HepG2 (cell line): ENCODE results near the gene VPS4A. TPM values are rescaled to one million over a fixed set of nuclear protein-coding genes. Genes with fewer than 3 reads are reported as not detected.

ENCODE experiments used
- FOXA3 ChIP-seq: IDR thresholded peaks from 2 replicates; pipeline ENCODE4 v1.6.1; 2016; ENCODE audit warnings: missing genetic modification reagents, missing compliant biosample characterization
- FOXM1 ChIP-seq: sonication (generic); formaldehyde crosslinking; IDR thresholded peaks from 2 replicates; pipeline ENCODE4 v1.5.0; 2020; ENCODE audit warnings: missing genetic modification reagents
- KAT7 ChIP-seq: IDR thresholded peaks from 2 replicates; pipeline ENCODE4 v1.6.1; 2018; ENCODE audit warnings: borderline replicate concordance, missing compliant biosample characterization
- MAFK ChIP-seq, 2 experiments: IDR thresholded peaks in 1 of 2; conservative IDR thresholded peaks in 1 of 2; 2 replicates each; pipeline ENCODE4 v1.6.1; 2011; ENCODE audit warnings: improper control_type of control experiment in 2 of 2, low read length in 2 of 2
- NFIC ChIP-seq: IDR thresholded peaks from 2 replicates; pipeline ENCODE4 v1.6.1; 2012; ENCODE audit warnings: mild to moderate bottlenecking, low read length, inconsistent platforms
- PRPF4 ChIP-seq: fragments of 200-400 bp; formaldehyde crosslinking; IDR thresholded peaks from 2 replicates; pipeline ENCODE4 v1.6.1; 2016; ENCODE audit warnings: low read length, low read depth; ENCODE audit not compliant: poor library complexity, severe bottlenecking
- RARA ChIP-seq: IDR thresholded peaks from 2 replicates; pipeline ENCODE4 v1.6.1; 2016; ENCODE audit warnings: missing genetic modification reagents, missing compliant biosample characterization
- SMC3 ChIP-seq: IDR thresholded peaks from 2 replicates; pipeline ENCODE4 v1.6.1; 2011; ENCODE audit warnings: low read length, improper control_type of control experiment
- SNAI1 ChIP-seq: sonication (generic); formaldehyde crosslinking; IDR thresholded peaks from 2 replicates; pipeline ENCODE4 v1.5.0; 2020; ENCODE audit warnings: mild to moderate bottlenecking, missing genetic modification reagents, borderline replicate concordance
- ZFP37 ChIP-seq: sonication (generic); formaldehyde crosslinking; IDR thresholded peaks from 2 replicates; pipeline ENCODE4 v1.4.0; 2020; ENCODE audit warnings: missing genetic modification reagents, borderline replicate concordance
- ZNF121 ChIP-seq: sonication (generic); formaldehyde crosslinking; IDR thresholded peaks from 2 replicates; pipeline ENCODE4 v1.5.0; 2020; ENCODE audit warnings: mild to moderate bottlenecking, missing genetic modification reagents
- ZNF24 ChIP-seq: fragments of 450-650 bp; IDR thresholded peaks from 2 replicates; pipeline ENCODE4 v1.6.1; 2017; ENCODE audit warnings: antibody characterized with exemption, mild to moderate bottlenecking
- ZNF317 ChIP-seq: sonication (generic); formaldehyde crosslinking; IDR thresholded peaks from 2 replicates; pipeline ENCODE4 v1.5.0; 2020; ENCODE audit warnings: mild to moderate bottlenecking, missing genetic modification reagents
- ZNF546 ChIP-seq: sonication (generic); formaldehyde crosslinking; conservative IDR thresholded peaks from 2 replicates; pipeline ENCODE4 v1.8.1; 2023; ENCODE audit warnings: mild to moderate bottlenecking, missing genetic modification reagents
- ZNF660 ChIP-seq: sonication (generic); formaldehyde crosslinking; IDR thresholded peaks from 2 replicates; pipeline ENCODE4 v1.5.1; 2020; ENCODE audit warnings: mild to moderate bottlenecking, low read depth, missing genetic modification reagents, borderline replicate concordance
- ZNF782 ChIP-seq: sonication (generic); formaldehyde crosslinking; IDR thresholded peaks from 2 replicates; pipeline ENCODE4 v1.4.0; 2020; ENCODE audit warnings: missing genetic modification reagents, mild to moderate bottlenecking, borderline replicate concordance
- ZNF839 ChIP-seq: sonication (generic); formaldehyde crosslinking; IDR thresholded peaks from 2 replicates; pipeline ENCODE4 v1.4.0; 2020; ENCODE audit warnings: missing genetic modification reagents, mild to moderate bottlenecking, borderline replicate concordance
- polyA plus RNA-seq, 8 experiments: library from polyadenylated mRNA; depleted of rRNA in 3 of 8; stranded (reverse) in 7 of 8; unstranded in 1 of 8; fragments of >200 nt; fragmentation: Illumina TruSeq in 4 of 8; extraction: Trizol in 4 of 8; gene quantifications; 2 replicates each; pipeline versions ENCODE4 v1.2.1 to v1.2.3, GENCODE V29; 2011 to 2016; ENCODE audit warnings: low read depth in 4 of 8, missing spikeins in 1 of 8, mixed read lengths in 1 of 8; ENCODE audit not compliant: insufficient read depth in 1 of 8
- total RNA-seq, 5 experiments: library from RNA; depleted of rRNA; stranded (reverse); fragments of >200 nt; fragmentation: Illumina TruSeq; extraction: Trizol; gene quantifications; 2 replicates each; pipeline ENCODE4 v1.2.3, GENCODE V29; 2016; ENCODE audit warnings: low read depth in 1 of 5
- TF ChIP-seq, protein P1 (sequence below): sonication (generic); formaldehyde crosslinking; IDR thresholded peaks from 2 replicates; pipeline ENCODE4 v1.4.0; 2020; ENCODE audit warnings: mild to moderate bottlenecking, missing genetic modification reagents
- TF ChIP-seq, protein P2 (sequence below): fragments of 450-650 bp; IDR thresholded peaks from 2 replicates; pipeline ENCODE4 v1.6.1; 2016
- TF ChIP-seq, protein P3 (sequence below): sonication (generic); formaldehyde crosslinking; IDR thresholded peaks from 2 replicates; pipeline ENCODE4 v1.4.0; 2020; ENCODE audit warnings: mild to moderate bottlenecking, missing genetic modification reagents

The VPS4A gene
- total and polyA plus RNA-seq, 2 of the 13 experiments (the other 11 are each of a cell fraction or from before 2014, with no cell fraction given), result 13.2 to 27.9 TPM

DNA sequence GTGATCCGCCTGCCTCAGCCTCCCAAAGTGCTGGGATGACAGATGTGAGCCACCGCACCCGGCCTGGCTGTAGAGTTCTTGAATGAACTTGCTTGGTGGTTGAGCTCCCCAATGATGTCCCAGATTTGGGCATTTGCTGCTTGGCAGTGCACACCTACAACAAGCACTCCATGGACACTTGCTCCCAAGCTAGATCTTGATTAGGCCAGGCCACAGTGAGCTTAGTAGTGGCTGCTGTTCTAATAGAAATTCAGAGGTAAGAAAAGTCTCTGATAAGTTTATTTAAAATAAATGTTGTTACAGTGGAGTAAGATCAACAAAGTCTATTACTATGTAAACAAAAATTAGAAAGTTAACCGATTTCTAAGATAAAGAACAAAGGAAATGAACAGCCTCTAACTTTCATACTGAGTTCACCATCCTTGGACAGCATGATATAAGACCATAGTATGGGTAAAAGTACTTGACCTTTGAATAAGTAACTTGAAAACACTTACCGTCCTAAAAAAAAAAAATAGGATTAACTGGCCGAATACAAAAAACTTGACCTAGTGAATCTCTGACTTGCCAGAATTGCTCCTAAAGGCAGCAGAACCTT lies 39.5 kb downstream of the VPS4A start (continued):
- TF ChIP-seq, protein P1, sequence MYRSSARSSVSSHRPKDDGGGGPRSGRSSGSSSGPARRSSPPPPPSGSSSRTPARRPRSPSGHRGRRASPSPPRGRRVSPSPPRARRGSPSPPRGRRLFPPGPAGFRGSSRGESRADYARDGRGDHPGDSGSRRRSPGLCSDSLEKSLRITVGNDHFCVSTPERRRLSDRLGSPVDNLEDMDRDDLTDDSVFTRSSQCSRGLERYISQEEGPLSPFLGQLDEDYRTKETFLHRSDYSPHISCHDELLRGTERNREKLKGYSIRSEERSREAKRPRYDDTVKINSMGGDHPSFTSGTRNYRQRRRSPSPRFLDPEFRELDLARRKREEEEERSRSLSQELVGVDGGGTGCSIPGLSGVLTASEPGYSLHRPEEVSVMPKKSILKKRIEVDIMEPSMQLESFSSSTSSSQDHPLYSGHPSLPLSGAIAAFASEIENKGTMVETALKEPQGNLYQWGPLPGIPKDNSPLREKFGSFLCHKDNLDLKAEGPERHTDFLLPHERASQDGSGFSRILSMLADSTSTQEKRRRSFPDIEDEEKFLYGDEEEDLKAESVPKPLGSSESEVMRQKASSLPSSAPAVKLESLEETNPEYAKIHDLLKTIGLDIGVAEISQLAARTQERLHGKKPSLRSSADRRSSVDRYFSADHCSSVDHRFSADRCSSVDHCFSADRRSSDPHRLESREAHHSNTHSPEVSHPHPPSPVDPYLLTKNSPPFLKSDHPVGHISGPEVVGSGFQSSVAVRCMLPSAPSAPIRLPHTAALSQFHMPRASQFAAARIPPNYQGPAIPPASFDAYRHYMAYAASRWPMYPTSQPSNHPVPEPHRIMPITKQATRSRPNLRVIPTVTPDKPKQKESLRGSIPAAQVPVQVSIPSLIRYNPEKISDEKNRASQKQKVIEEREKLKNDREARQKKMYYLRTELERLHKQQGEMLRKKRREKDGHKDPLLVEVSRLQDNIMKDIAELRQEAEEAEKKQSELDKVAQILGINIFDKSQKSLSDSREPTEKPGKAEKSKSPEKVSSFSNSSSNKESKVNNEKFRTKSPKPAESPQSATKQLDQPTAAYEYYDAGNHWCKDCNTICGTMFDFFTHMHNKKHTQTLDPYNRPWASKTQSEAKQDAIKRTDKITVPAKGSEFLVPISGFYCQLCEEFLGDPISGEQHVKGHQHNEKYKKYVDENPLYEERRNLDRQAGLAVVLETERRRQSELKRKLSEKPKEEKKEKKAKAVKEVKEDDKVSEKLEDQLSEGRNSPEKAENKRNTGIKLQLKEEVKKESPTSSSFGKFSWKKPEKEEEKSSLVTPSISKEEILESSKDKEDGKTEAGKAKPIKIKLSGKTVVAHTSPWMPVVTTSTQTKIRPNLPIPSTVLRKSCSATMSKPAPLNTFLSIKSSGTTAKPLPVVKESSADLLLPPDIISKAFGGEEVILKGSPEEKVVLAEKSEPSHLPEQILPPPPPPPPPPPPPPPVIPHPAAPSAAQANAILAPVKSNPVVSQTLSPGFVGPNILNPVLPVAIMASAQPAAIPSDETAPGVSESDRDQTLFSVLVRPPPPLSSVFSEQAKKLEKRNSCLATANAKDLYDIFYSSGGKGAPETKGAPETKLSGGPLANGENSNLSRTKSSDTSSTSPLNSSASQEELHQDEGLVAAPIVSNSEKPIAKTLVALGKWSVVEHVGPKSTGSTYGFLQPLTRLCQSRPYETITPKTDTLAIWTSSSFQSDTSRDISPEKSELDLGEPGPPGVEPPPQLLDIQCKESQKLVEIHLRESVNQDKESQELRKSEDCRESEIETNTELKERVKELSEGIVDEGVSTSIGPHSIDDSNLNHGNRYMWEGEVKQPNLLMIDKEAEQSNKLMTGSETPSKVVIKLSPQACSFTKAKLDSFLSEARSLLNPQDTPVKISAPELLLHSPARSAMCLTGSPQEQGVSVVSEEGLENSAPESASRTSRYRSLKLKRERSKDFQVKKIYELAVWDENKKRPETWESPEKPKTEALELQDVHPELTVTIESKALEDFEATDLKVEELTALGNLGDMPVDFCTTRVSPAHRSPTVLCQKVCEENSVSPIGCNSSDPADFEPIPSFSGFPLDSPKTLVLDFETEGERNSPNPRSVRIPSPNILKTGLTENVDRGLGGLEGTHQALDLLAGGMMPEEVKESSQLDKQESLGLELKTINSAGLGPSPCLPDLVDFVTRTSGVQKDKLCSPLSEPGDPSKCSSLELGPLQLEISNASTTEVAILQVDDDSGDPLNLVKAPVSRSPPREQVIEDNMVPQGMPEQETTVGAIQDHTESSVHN (CRISPR knock-in tag), result no peak
- TF ChIP-seq SMC3, result no peak
- 0 out of 2 replicates have a peak, but pooled peaks have one; percentile 39 for TF ChIP-seq FOXA3 (CRISPR knock-in tag)
- no peak for TF ChIP-seq PRPF4
- no peak for TF ChIP-seq ZNF121 (CRISPR knock-in tag)
- TF ChIP-seq, protein P2, sequence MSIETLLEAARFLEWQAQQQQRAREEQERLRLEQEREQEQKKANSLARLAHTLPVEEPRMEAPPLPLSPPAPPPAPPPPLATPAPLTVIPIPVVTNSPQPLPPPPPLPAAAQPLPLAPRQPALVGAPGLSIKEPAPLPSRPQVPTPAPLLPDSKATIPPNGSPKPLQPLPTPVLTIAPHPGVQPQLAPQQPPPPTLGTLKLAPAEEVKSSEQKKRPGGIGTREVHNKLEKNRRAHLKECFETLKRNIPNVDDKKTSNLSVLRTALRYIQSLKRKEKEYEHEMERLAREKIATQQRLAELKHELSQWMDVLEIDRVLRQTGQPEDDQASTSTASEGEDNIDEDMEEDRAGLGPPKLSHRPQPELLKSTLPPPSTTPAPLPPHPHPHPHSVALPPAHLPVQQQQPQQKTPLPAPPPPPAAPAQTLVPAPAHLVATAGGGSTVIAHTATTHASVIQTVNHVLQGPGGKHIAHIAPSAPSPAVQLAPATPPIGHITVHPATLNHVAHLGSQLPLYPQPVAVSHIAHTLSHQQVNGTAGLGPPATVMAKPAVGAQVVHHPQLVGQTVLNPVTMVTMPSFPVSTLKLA, result no peak
- TF ChIP-seq ZNF546 (CRISPR knock-in tag), result no peak
- TF ChIP-seq NFIC, result peak; percentile 22; the same call in 1 of the 2 replicates
- no peak for TF ChIP-seq KAT7 (CRISPR knock-in tag)
- no peak for TF ChIP-seq MAFK (conservative IDR thresholded peaks at IDR 0.05 in 1 of 2, IDR thresholded peaks at IDR 0.05 in 1 of 2; ENCODE audit: low read length in 2 of 2)
- 0 out of 2 replicates have a peak, but pooled peaks have one; percentile 6 for TF ChIP-seq SNAI1
- TF ChIP-seq FOXM1 (CRISPR knock-in tag), result no peak
- TF ChIP-seq ZFP37 (CRISPR knock-in tag), result no peak
- TF ChIP-seq ZNF782, result no peak
- TF ChIP-seq ZNF317 (CRISPR knock-in tag), result no peak
- TF ChIP-seq ZNF839 (CRISPR knock-in tag), result no peak
- TF ChIP-seq ZNF24, result no peak
- TF ChIP-seq, protein P3, sequence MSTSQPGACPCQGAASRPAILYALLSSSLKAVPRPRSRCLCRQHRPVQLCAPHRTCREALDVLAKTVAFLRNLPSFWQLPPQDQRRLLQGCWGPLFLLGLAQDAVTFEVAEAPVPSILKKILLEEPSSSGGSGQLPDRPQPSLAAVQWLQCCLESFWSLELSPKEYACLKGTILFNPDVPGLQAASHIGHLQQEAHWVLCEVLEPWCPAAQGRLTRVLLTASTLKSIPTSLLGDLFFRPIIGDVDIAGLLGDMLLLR (CRISPR knock-in tag), result no peak
- peak; percentile 67 for TF ChIP-seq RARA (CRISPR knock-in tag)
- TF ChIP-seq ZNF660, result no peak
